Stimulated activated CD4-positive, alpha-beta T cell treated with anti-CD3 and anti-CD28 coated beads, Interleukin-2, amount 100 ng/mL, for 24 hours (primary cell): ENCODE measurements around the gene ALDOB.

Experiments
- DNase-seq, 2 donors: peaks; one replicate each; pipeline ENCODE4 v3.0.0-alpha.2; 2020

The ALDOB gene

GRCh38 chr9:101381118-101381517 is 54.5 kb downstream of the ALDOB start:
- no peak for DNase-seq

- no peak for DNase-seq
Observed at GRCh38 chr9:101380295-101380694, 55.3 kb downstream of the ALDOB start.

- DNase-seq: no peak
Observed at GRCh38 chr9:101376111-101376848, 59.3 kb downstream of the ALDOB start.

GRCh38 chr9:101375546-101375945 is 60.0 kb downstream of the ALDOB start:
- DNase-seq: no peak

- DNase-seq: no peak
Observed at GRCh38 chr9:101372327-101373118, 63.1 kb downstream of the ALDOB start.

GRCh38 chr9:101371813-101372212 is 63.8 kb downstream of the ALDOB start:
- no peak for DNase-seq
